NB4 (cell line): ENCODE data around the gene LMO2.

Experiments
- CTCF ChIP-seq: IDR thresholded peaks from one replicate; pipeline ENCODE4 v1.5.1; 2012; ENCODE audit warnings: low read depth, low read length
- MYC ChIP-seq: IDR thresholded peaks from 2 replicates; pipeline ENCODE4 v1.6.1; 2011; ENCODE audit warnings: low read depth, low read length
- POLR2A ChIP-seq: IDR thresholded peaks from 2 replicates; pipeline ENCODE4 v1.6.1; 2011; ENCODE audit warnings: mild to moderate bottlenecking; ENCODE audit not compliant: insufficient read length; ENCODE audit errors: extremely low read depth

- TF ChIP-seq MYC (no peak), CTCF (no peak), POLR2A (no peak)
Observed at GRCh38 chr11:33889296-33889695, 2.6 kb downstream of the LMO2 start.
